ENCODE data around the gene MDC1.

The MDC1 gene

DNA sequence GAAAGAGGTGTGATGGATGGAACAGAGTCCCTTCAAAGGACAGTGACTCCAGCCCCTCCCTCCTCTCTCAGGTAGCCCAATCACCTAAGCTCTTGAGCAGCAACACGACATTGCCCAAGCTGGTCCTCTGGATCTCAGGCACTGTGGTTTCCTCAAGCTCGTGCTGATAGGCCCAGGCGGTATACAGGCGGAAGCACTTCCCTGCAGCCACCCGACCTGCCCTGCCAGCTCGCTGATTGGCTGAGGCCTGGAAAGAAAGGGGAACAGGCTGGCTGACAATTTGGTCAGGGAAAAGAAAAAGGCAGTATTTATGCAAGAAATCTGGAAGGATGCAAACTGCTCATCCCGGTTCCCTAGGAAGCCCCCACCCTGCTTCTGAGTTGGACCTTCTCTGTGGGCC, 60.6 kb downstream of the MDC1 start:
- in situ Hi-C loops (cut with MboI; ENCODE audit: low sequenced_read_pairs), result no loop called here

- in situ Hi-C loops (cut with MboI; ENCODE audit: low sequenced_read_pairs), result no loop called here
These were observed 61.4 kb downstream of the MDC1 start for GRCh38 chr6:30655743-30656094.

GRCh38 chr6:30654798-30655742, 62.0 kb downstream of the MDC1 start:
- in situ Hi-C loops (cut with MboI; ENCODE audit: low sequenced_read_pairs), result no loop called here

GRCh38 chr6:30651143-30651542, 65.9 kb downstream of the MDC1 start:
- in situ Hi-C loops (cut with MboI; ENCODE audit: low sequenced_read_pairs), result no loop called here

Data from HL-60/S4 (cell line).